RWPE1 (cell line): ENCODE measurements around the gene ATP2B1.

Experiments used
- CTCF ChIA-PET: fragments of 350-600 bp; sonication (Branson Sonifier 250); formaldehyde crosslinking; extraction: SDS; loops from one replicate; lab custom pipeline; 2021; lab: Yijun Ruan, JAX
- POLR2A ChIA-PET: fragments of 400-600 bp; formaldehyde crosslinking; extraction: SDS; loops from one replicate; lab custom pipeline; 2020; ENCODE audit warnings: antibody characterized with exemption; ENCODE audit not compliant: low non-redundant PET; lab: Yijun Ruan, JAX
- DNase-seq: peaks from one replicate; pipeline ENCODE4 v3.0.0; 2012; ENCODE audit warnings: low spot score
- H3K27ac ChIP-seq: fragments of 450-650 bp; 2 replicates; pipeline ENCODE4 v1.5.1; 2017
- TF ChIP-seq, protein P1 (sequence below): fragments of 450-650 bp; conservative IDR thresholded peaks from 2 replicates; pipeline ENCODE4 v1.5.1; 2017; ENCODE audit warnings: low read depth, mild to moderate bottlenecking

The ATP2B1 gene

DNA sequence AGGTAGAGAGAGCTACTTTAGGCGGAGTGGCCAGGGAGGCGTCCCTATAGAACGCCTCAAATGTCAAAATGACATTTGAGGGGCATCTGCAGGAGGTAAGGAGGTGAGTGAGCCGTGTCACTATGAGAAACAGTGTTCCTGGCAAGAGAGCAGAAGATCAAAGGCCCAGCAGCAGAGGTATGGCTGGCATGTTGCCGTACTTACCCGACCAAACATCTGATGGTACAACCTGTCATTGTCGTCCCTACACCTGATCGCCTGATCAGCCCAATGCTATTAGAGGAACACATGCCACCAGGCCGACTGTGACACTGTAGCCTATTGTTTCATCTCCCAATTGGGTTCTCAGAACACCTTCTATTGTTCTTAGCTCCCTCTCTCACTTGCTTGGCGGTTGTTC, 148.9 kb downstream of the ATP2B1 start:
- DNase-seq = no peak
- H3K27ac ChIP-seq = no peak overlapping the region
- CTCF ChIA-PET = interaction anchor here (0.6 kb wide), 1 partner anchor 1167 kb away, joined by 3 read pairs; no protein-coding TSS in a partner anchor
- TF ChIP-seq, protein P1, sequence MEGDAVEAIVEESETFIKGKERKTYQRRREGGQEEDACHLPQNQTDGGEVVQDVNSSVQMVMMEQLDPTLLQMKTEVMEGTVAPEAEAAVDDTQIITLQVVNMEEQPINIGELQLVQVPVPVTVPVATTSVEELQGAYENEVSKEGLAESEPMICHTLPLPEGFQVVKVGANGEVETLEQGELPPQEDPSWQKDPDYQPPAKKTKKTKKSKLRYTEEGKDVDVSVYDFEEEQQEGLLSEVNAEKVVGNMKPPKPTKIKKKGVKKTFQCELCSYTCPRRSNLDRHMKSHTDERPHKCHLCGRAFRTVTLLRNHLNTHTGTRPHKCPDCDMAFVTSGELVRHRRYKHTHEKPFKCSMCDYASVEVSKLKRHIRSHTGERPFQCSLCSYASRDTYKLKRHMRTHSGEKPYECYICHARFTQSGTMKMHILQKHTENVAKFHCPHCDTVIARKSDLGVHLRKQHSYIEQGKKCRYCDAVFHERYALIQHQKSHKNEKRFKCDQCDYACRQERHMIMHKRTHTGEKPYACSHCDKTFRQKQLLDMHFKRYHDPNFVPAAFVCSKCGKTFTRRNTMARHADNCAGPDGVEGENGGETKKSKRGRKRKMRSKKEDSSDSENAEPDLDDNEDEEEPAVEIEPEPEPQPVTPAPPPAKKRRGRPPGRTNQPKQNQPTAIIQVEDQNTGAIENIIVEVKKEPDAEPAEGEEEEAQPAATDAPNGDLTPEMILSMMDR = no peak
- POLR2A ChIA-PET = no interaction called here

DNA sequence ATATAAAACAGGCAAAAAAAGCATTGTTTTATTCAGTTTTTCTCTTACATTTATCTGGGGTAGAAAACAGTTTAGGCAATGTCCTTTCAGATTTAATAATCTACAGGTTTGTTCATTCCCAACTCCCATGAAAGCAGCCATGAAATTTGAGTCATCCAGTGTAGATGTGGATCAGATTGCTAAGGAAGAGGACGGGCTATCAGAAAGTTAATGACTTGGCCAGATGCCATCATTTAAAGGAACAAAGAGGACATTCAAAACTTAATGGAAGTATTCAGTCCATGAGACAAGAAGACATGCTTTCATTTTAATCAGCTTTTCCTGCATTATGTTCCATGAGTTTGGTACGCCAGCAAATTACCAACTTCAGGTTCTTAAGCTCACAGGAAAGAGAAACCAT, 151.7 kb downstream of the ATP2B1 start:
- peak; percentile 14 for DNase-seq
- POLR2A ChIA-PET = no interaction called here
- H3K27ac ChIP-seq = no peak overlapping the region
- TF ChIP-seq, protein P1 = no peak
- CTCF ChIA-PET = no interaction called here

DNA sequence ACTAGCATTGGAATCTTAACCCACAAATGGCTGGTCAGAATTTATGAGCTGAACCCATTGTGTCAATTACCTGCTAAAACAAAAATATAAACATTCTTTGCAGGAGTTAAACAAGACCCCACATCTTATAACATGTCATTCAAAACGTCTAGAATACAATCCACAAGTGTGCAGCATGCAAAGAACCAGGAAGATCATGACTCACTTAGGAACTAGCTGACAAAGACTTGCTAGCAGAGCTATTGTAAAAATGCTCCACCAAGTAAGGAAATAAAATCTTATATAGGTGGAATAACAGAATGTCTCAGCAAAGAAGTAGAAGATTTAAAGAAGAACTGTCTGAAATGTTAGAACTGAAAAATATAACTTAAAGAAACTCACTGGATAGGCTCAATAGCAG, 156.3 kb downstream of the ATP2B1 start:
- H3K27ac ChIP-seq = no peak overlapping the region
- POLR2A ChIA-PET = no interaction called here
- TF ChIP-seq, protein P1 = no peak
- CTCF ChIA-PET = no interaction called here
- DNase-seq = no peak

DNA sequence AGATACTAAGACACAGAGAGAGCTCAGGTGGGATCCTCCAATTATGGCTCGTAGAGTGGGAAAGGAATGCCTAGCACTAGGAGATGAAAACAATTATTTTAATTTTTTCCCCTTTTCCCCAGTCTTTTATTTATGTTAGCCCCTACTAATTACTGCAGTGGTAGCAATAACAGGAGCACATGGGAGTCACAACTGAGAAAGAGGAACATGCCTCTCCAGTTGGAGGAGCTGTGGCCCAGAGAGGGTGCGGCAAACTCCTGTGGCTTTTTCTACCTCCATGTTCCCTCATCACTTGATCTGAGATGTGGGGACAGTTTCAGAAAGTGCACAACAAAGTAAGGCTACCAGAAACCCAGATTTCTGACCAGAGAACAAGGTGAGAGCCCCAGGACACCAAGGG, 156.9 kb downstream of the ATP2B1 start:
- TF ChIP-seq, protein P1 = no peak
- ChIA-PET CTCF (interaction anchor here (0.7 kb wide), 1 partner anchor 921 kb away, joined by 3 read pairs; no protein-coding TSS in a partner anchor), POLR2A (no interaction called here)
- DNase-seq = no peak
- no peak overlapping the region for H3K27ac ChIP-seq

DNA sequence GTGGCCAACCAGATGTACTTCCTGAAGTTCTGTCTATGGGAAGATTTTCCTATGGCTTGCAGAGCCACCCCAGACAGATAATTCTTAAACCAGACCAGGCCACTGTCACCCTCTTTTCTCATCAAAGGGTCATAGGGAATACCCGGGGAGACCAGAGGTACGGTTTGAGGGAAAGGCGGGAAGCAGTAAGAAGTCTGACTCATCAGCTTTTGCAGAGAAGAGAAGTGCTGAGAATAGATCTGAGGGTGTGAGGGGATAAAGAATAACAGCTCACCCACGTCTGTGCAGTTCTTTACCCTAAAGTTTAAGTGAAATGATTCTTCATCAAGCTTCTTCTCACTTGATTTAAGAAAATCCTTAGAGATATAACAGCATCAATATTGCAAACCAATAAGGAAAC, 161.5 kb downstream of the ATP2B1 start:
- ChIA-PET CTCF (no interaction called here), POLR2A (no interaction called here)
- no peak for DNase-seq
- TF ChIP-seq, protein P1 = no peak
- H3K27ac ChIP-seq = no peak overlapping the region

DNA sequence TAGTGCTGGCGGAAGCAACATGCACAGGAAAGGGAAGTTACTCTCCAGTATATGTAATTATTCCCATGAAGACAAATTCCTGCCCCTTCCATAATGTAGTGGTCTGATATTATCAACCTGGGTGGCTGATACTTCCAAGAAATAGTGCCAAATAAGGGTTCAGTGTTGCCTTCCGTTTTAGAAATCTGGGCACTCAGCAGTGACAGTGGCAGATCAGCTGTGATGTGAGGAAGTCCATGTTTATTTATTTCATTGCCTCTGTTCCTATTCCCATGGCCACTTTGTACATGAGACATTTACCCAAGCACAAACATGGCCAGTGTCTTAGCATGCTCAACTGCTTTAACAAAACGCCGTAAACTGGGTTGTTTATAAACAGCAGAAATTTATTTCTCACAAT, 162.5 kb downstream of the ATP2B1 start:
- CTCF ChIA-PET = no interaction called here
- TF ChIP-seq, protein P1 = no peak
- POLR2A ChIA-PET = no interaction called here
- no peak for DNase-seq
- H3K27ac ChIP-seq = no peak overlapping the region
